ENCODE data around the gene UNC80. TPM values are rescaled to one million over a fixed set of nuclear protein-coding genes. Genes with fewer than 3 reads are reported as not detected.

UNC80 gene
- total RNA-seq, 1 donor from 2014 or later, result 0.38 TPM

DNA sequence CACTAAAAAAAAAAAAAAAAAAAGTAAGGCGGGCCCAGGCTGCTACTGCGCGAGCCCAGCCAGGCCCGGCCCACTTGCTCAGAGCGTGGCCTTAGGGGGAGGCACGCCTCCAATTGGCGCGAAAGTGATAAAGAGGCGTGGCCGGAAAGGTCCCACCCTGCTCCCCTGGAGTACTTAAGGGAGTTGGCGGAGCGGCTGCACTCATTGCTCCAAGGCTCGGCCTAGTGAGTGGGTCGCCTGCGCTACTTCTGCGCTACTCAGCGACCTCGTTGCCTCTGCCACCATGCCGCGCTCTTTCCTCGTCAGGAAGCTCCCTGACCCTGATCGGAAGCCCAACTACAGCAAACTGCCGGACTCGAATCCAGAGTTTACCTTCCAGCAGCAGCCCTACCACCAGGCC lies 36.9 kb downstream of the UNC80 start:
- H3K36me3 Mint-ChIP-seq, result no peaks in the 10 kb centered on the region
- peaks cover 10% of the 10 kb centered on the region for H3K4me1 Mint-ChIP-seq
- H3K9me3 Mint-ChIP-seq, result no peaks in the 10 kb centered on the region
- TF ChIP-seq, protein P1, sequence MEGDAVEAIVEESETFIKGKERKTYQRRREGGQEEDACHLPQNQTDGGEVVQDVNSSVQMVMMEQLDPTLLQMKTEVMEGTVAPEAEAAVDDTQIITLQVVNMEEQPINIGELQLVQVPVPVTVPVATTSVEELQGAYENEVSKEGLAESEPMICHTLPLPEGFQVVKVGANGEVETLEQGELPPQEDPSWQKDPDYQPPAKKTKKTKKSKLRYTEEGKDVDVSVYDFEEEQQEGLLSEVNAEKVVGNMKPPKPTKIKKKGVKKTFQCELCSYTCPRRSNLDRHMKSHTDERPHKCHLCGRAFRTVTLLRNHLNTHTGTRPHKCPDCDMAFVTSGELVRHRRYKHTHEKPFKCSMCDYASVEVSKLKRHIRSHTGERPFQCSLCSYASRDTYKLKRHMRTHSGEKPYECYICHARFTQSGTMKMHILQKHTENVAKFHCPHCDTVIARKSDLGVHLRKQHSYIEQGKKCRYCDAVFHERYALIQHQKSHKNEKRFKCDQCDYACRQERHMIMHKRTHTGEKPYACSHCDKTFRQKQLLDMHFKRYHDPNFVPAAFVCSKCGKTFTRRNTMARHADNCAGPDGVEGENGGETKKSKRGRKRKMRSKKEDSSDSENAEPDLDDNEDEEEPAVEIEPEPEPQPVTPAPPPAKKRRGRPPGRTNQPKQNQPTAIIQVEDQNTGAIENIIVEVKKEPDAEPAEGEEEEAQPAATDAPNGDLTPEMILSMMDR (IDR thresholded peaks at IDR 0.05; ENCODE audit: unreplicated experiment), result no peak
- no peaks in the 10 kb centered on the region for H3K27me3 Mint-ChIP-seq (ENCODE audit: low read depth)
- DNase-seq (ENCODE audit: low spot score in 2 of 2, unreplicated experiment in 2 of 2), result no peak
- H3K4me3 Mint-ChIP-seq, result no peak overlapping the region
- no peak overlapping the region for H3K27ac Mint-ChIP-seq

DNA sequence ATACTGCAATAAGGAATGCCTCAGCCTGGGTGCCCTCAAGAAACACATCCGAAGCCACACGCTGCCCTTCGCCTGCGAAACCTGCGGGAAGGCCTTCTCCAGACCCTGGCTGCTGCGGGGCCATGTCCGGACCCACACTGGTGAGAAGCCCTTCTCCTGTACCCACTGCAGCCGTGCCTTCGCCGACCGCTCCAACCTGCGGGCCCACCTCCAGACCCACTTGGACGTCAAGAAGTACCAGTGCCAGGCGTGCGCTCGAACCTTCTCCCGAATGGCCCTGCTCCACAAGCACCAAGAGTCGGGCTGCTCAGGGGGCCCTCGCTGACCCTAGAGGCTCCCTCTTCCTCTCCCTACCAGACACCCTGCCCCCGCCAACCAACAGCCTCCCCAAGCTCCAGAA lies 37.6 kb downstream of the UNC80 start:
- H3K27ac Mint-ChIP-seq, result no peak overlapping the region
- peak in 1 of 2 experiments; percentile 19 for DNase-seq (ENCODE audit: low spot score in 2 of 2, unreplicated experiment in 2 of 2)
- peaks cover 10% of the 10 kb centered on the region for H3K4me1 Mint-ChIP-seq
- no peaks in the 10 kb centered on the region for H3K9me3 Mint-ChIP-seq
- H3K27me3 Mint-ChIP-seq (ENCODE audit: low read depth), result no peaks in the 10 kb centered on the region
- TF ChIP-seq, protein P1 (IDR thresholded peaks at IDR 0.05; ENCODE audit: unreplicated experiment), result no peak
- no peaks in the 10 kb centered on the region for H3K36me3 Mint-ChIP-seq
- H3K4me3 Mint-ChIP-seq, result no peak overlapping the region

DNA sequence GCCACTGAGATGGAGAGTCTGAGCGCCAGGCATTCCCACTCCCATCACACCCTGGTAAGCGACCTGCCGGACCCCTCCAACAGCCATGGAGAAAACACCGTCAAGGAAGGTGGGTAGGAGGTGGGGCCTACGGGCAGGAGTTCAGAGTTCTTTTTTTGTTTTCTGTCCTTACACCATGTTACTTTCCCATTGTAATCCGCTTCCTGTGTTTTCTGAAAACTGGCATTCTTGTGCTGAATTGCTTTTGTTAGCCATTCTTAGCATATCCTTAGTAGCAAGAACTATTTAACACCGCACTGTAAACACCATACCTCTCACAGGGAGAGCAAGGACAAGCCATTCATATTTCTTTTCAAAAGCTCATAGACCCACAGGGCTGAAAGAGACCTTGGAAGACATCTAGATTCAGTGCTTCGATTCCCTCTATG lies 46.2 kb downstream of the UNC80 start:
- Mint-ChIP-seq H3K4me3 (no peak overlapping the region), H3K9me3 (peaks cover 4% of the 10 kb centered on the region), H3K27ac (no peak overlapping the region), H3K27me3 (ENCODE audit: low read depth) (no peaks in the 10 kb centered on the region), H3K36me3 (no peaks in the 10 kb centered on the region), H3K4me1 (no peaks in the 10 kb centered on the region)
- TF ChIP-seq, protein P1 (IDR thresholded peaks at IDR 0.05; ENCODE audit: unreplicated experiment), result no peak
- DNase-seq (ENCODE audit: low spot score in 2 of 2, unreplicated experiment in 2 of 2), result no peak

DNA sequence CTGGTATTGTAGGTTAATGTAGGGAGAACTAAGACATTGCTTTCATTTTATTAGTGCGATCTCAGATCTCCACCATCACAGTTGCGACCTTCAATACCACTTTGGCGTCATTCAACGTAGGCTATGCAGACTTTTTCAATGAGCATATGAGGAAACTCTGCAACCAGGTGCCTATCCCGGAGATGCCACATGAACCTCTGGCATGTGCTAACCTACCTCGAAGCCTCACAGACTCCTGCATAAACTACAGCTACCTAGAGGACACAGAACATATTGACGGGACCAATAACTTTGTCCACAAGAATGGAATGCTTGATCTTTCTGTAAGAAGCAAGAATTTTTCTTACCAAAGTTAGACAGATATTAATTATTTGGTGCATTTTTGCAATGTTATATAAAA lies 47.3 kb downstream of the UNC80 start:
- DNase-seq (ENCODE audit: low spot score in 2 of 2, unreplicated experiment in 2 of 2), result no peak
- Mint-ChIP-seq H3K27ac (no peak overlapping the region), H3K36me3 (no peaks in the 10 kb centered on the region), H3K9me3 (peaks cover 4% of the 10 kb centered on the region), H3K4me1 (no peaks in the 10 kb centered on the region), H3K27me3 (ENCODE audit: low read depth) (no peaks in the 10 kb centered on the region), H3K4me3 (no peak overlapping the region)
- TF ChIP-seq, protein P1 (IDR thresholded peaks at IDR 0.05; ENCODE audit: unreplicated experiment), result no peak

DNA sequence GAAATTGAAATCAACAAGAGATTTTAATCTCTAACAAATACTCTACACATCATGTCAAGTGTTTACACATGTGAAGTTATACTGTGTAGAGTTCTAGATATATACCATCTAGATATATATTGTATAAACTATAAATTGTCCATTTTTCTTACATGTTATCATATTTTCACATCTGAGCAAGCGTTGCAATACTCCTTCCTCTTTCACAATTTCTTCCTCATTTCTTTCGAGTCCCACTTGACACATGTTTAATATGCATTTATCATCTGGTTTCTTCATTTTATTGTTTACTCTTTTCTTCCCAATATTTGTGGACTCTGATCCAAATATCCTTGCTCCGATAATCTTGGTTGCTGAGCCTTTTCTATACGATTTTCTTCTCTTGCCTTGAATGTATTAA lies 50.2 kb downstream of the UNC80 start:
- no peaks in the 10 kb centered on the region for H3K36me3 Mint-ChIP-seq
- no peak overlapping the region for H3K4me3 Mint-ChIP-seq
- H3K9me3 Mint-ChIP-seq, result peaks cover 4% of the 10 kb centered on the region
- no peaks in the 10 kb centered on the region for H3K4me1 Mint-ChIP-seq
- no peak for DNase-seq (ENCODE audit: low spot score in 2 of 2, unreplicated experiment in 2 of 2)
- H3K27me3 Mint-ChIP-seq (ENCODE audit: low read depth), result no peaks in the 10 kb centered on the region
- TF ChIP-seq, protein P1 (IDR thresholded peaks at IDR 0.05; ENCODE audit: unreplicated experiment), result no peak
- no peak overlapping the region for H3K27ac Mint-ChIP-seq

DNA sequence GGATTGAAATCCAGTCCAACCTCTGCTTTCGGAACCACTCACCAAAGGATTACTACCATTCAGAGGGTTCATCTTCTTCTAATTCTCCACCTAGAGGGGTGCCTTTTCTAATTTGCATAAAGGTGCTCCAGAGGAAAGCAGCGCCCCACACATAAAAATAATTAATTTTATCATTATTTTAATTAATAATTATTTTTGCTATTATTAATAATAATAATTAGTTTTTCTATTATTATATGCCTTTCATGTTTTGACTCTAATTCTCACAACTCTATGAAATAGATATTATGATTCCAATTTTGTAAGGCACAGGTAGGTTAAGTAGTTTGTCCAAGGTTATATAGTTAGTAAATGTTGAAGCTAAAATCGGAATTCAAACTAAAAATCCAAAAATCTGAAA lies 51.9 kb downstream of the UNC80 start:
- no peaks in the 10 kb centered on the region for H3K36me3 Mint-ChIP-seq
- no peaks in the 10 kb centered on the region for H3K4me1 Mint-ChIP-seq
- no peak for DNase-seq (ENCODE audit: low spot score in 2 of 2, unreplicated experiment in 2 of 2)
- no peak overlapping the region for H3K4me3 Mint-ChIP-seq
- peaks cover 4% of the 10 kb centered on the region for H3K9me3 Mint-ChIP-seq
- no peaks in the 10 kb centered on the region for H3K27me3 Mint-ChIP-seq (ENCODE audit: low read depth)
- H3K27ac Mint-ChIP-seq, result no peak overlapping the region
- TF ChIP-seq, protein P1 (IDR thresholded peaks at IDR 0.05; ENCODE audit: unreplicated experiment), result no peak
